ENCODE results near the gene FDXR. TPM values are rescaled to one million over a fixed set of nuclear protein-coding genes. Genes with fewer than 3 reads are reported as not detected.

Gene FDXR
- total RNA-seq, 1 donor from 2014 or later = 28.1 TPM

DNA sequence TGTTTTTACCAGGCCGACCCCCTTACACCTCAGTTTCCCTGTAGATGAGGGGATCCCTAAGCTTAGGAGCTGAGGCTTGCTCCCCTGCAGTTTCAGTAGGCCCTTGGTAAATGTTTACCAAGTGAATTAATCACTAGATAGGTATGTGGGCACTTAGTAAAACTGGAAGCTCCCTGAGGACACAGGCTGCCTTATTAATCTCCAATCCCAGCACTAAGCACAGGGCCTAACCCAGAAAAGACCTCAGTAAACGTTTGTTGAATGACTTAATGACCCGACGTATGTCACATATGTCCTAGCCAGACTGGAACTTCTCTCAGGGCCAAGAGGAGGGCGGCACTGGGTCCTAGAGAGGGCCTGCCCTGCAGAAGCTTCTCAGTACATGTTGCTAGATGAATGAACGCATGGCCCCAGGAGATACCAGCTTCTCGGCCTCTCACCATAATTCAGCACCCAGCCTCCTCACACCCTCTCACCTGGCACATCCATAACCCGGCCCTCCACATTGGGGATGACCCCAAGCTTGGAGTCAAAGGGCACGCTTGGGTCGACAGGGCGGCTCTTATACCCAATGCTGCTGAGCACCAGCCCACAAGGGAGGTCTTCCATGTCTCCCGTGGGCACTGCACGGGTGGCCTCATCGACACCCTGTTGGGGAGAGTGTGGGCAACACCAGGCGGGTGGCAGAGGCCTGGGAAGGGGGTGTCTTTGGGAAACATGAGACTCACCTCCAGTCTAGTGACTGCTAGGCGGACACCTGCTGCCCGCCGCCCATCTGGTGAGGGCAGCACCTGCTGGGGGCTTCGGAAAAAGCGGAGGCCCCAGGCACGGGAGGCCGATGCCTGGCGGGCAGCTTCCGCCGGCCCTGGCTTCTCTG lies 9.1 kb downstream of the FDXR start:
- DNase-seq (ENCODE audit: extremely low spot score, unreplicated experiment) = no peak
- Mint-ChIP-seq H3K27me3 (peaks cover 36% of the 10 kb centered on the region), H3K9me3 (no peaks in the 10 kb centered on the region), H3K4me3 (no peak overlapping the region), H3K27ac (peak overlapping the region; percentile 58), H3K4me1 (ENCODE audit: unreplicated experiment) (peaks cover 6% of the 10 kb centered on the region), H3K36me3 (peaks cover 5% of the 10 kb centered on the region)
- TF ChIP-seq, protein P1, sequence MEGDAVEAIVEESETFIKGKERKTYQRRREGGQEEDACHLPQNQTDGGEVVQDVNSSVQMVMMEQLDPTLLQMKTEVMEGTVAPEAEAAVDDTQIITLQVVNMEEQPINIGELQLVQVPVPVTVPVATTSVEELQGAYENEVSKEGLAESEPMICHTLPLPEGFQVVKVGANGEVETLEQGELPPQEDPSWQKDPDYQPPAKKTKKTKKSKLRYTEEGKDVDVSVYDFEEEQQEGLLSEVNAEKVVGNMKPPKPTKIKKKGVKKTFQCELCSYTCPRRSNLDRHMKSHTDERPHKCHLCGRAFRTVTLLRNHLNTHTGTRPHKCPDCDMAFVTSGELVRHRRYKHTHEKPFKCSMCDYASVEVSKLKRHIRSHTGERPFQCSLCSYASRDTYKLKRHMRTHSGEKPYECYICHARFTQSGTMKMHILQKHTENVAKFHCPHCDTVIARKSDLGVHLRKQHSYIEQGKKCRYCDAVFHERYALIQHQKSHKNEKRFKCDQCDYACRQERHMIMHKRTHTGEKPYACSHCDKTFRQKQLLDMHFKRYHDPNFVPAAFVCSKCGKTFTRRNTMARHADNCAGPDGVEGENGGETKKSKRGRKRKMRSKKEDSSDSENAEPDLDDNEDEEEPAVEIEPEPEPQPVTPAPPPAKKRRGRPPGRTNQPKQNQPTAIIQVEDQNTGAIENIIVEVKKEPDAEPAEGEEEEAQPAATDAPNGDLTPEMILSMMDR (conservative IDR thresholded peaks at IDR 0.05) = no peak

DNA sequence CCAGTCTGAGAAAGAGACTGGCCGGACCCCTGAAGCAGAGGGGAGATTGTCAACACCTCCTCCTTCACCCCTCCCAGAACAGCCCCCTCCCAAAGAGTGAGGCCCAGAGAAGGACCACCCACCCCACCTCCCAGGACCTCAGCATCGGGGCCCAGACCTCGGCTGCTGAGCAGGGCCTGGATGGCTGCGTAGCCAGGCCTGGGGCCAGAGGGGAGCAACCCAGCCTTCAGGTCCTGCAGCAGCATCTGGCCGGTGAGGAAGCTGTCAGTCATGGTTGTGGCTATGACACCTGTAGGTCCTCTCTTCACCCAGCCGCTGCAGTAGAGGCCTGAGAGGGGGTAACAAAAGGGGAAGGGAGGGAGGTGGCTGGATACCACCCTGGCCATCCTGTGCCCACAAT lies 9.9 kb downstream of the FDXR start:
- Mint-ChIP-seq H3K36me3 (peaks cover 5% of the 10 kb centered on the region), H3K4me3 (no peak overlapping the region), H3K9me3 (no peaks in the 10 kb centered on the region), H3K27ac (no peak overlapping the region), H3K27me3 (peaks cover 43% of the 10 kb centered on the region), H3K4me1 (ENCODE audit: unreplicated experiment) (peaks cover 6% of the 10 kb centered on the region)
- TF ChIP-seq, protein P1 (conservative IDR thresholded peaks at IDR 0.05) = no peak
- DNase-seq (ENCODE audit: extremely low spot score, unreplicated experiment) = no peak

DNA sequence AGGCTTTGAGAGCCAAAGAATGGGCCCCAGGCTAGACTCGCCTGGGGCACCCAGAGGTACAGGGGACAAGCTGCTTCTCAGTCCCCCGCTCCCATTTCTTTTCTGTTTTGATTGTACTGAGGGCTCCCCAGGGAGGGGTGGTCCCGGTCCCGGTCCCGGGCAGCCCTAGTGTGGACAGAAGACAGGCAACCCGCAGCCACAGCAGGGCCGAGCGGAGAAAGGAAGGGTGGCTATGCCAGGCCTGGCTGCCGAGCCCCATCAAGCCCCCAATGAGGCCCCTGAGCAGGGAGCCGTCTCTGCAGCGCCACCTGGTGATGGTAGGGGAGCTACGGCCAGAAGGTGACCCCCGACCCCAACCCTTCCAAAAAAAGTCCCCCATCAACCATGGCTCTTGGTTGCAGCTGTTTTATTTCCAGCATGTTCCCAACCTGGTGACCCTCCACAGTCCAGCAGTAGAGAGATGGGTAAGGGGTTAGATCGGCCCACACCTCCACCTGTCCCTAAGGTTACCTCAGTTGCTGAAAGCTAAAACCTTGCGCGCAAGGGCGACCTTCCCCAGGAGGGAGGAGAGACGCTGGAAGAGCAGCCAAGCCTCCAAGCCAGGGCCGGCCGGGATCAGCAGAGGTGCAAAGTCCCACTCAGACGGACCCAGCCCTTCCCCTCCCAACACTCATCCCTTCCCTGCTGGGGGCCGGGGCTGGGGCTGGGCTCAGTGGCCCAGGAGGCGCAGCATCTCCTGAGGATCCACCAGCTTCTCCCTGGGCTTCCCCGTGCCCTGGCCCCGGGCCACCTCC lies 10.5 kb downstream of the FDXR start:
- peaks cover 6% of the 10 kb centered on the region for H3K4me1 Mint-ChIP-seq (ENCODE audit: unreplicated experiment)
- peak overlapping the region; percentile 39 for H3K4me3 Mint-ChIP-seq
- no peak overlapping the region for H3K27ac Mint-ChIP-seq
- no peaks in the 10 kb centered on the region for H3K9me3 Mint-ChIP-seq
- DNase-seq (ENCODE audit: extremely low spot score, unreplicated experiment) = no peak
- TF ChIP-seq, protein P1 (conservative IDR thresholded peaks at IDR 0.05) = peak; percentile 84
- H3K36me3 Mint-ChIP-seq = peaks cover 5% of the 10 kb centered on the region
- peaks cover 50% of the 10 kb centered on the region for H3K27me3 Mint-ChIP-seq

DNA sequence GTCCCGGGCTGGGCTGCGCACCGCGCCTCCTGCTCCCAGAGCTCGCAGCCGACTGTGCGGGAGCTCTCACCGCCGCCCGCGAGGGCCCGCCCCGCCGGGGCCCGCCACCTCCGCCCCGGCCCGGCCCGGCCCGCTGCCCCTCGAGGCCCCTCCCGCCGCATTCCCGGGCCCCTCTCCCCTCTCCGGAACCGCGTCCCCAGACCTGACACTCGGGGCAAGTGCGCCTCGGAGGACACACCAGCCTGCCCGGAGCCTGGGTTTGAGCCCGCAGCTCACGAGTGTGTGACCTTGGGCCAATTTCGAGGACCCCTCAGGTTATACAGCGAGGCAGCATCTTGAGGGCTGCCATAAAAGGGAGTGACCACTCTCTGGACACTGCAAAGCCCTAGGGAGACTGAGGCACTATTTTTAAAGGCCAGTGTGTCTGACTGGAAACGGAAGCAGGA lies 11.1 kb downstream of the FDXR start:
- Mint-ChIP-seq H3K4me3 (peak overlapping the region; percentile 34), H3K4me1 (ENCODE audit: unreplicated experiment) (peaks cover 6% of the 10 kb centered on the region), H3K36me3 (peaks cover 5% of the 10 kb centered on the region), H3K9me3 (no peaks in the 10 kb centered on the region), H3K27ac (no peak overlapping the region), H3K27me3 (peaks cover 56% of the 10 kb centered on the region)
- TF ChIP-seq, protein P1 (conservative IDR thresholded peaks at IDR 0.05) = no peak
- no peak for DNase-seq (ENCODE audit: extremely low spot score, unreplicated experiment)

DNA sequence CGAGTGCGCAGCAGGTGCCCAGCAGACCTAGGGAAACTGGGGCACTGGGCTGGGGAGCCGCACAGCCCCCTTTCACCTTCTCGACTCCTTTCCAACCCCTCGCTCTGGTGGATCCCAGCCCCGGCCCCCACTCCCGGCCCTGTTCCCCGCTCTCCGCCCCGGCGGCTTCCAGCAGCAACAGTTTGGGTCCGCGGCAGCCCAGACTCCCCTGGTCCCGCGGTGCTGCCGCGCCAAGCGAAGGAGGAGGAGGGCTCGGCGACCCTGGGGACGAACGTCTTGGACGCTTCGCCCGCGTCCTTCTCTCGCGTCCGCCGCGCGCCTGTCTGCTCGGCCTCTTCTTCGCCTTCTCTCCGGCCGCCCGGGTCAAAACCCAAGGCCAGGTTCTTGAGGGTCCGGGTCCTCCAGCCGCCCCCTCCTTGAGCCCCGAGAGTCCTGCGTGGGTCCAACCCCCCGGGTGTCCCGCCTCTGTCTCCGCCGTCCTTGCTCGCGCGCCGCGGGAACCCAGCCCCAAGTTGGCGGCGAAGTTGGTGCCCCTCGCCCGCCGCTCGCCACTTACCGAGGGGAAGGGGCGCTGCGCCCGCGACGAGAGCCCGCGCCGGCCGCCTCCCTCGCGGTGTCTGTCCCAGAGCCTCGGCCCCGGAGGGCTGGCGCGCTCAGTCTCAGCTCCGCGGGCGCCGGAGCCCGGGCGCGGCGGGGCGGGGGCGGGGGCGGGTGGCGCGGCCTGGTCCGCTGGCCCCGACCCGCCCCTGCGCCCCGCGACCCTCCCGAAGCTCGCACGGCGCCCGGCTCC lies 11.7 kb downstream of the FDXR start:
- peaks cover 62% of the 10 kb centered on the region for H3K27me3 Mint-ChIP-seq
- H3K27ac Mint-ChIP-seq = no peak overlapping the region
- no peak for DNase-seq (ENCODE audit: extremely low spot score, unreplicated experiment)
- H3K36me3 Mint-ChIP-seq = peaks cover 5% of the 10 kb centered on the region
- peaks cover 6% of the 10 kb centered on the region for H3K4me1 Mint-ChIP-seq (ENCODE audit: unreplicated experiment)
- no peaks in the 10 kb centered on the region for H3K9me3 Mint-ChIP-seq
- peak overlapping the region; percentile 25 for H3K4me3 Mint-ChIP-seq
- TF ChIP-seq, protein P1 (conservative IDR thresholded peaks at IDR 0.05) = no peak
